ENCODE measurements around the gene PEDS1. TPM values are rescaled to one million over a fixed set of nuclear protein-coding genes. Genes with fewer than 3 reads are reported as not detected.

Gene PEDS1
- polyA plus RNA-seq, 1 donor from 2014 or later, result 10.0 TPM

DNA sequence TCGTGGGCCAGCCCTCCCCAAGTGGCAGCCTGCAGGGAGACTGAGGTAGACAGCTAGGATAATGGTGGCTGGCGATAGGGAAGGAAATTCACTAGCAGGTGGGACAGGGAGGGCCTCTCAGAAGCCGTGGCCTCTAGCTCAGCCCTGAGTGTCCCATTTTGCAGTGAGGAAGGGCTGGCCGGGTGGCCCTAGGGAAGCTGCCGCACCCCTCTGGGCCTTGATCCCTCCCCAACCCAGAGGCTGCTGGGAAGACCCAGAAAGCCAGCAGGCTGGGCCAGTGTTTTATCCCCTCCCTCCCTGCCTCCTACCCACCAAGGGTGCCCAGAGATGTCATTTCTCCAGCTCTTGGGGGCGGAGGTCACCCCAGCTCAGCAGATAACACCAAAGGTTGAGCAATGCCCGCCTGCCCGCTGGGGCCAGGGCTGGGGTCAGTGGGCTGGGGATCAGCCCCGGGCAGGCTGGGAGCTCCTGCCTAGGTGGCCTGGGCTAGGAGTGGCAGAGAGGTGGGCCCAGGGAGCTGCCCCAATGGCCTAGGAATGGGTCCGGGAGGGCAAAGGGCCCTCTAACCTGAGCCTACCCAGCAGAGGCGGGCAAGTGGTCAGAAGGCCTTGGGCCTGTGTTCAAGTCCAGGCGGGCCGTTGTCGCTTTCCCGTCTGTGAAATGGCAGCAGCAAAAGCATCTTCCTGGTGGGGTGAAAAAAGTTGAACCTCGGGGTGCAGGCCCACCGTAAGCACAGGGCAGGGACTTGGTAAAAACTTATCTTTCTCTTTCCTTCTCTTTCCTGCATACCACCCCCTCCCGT, 35.6 kb upstream of the PEDS1 start:
- H3K9me3 ChIP-seq (ENCODE audit: low read length), result no peaks in the 10 kb centered on the region
- no peak overlapping the region for H3K4me3 ChIP-seq (ENCODE audit: low read length)
- H3K36me3 ChIP-seq (ENCODE audit: insufficient read depth, low read length), result no peaks in the 10 kb centered on the region
- H4K20me1 ChIP-seq (ENCODE audit: insufficient read depth), result no peaks in the 10 kb centered on the region
- no peak overlapping the region for H3K27ac ChIP-seq (ENCODE audit: low read length)
- TF ChIP-seq MXI1 (conservative IDR thresholded peaks at IDR 0.05; ENCODE audit: poor library complexity, severe bottlenecking) (no peak), TAF1 (IDR thresholded peaks at IDR 0.05; ENCODE audit: low read depth) (no peak), POLR2AphosphoS5 (IDR thresholded peaks at IDR 0.05) (no peak), SMC3 (conservative IDR thresholded peaks at IDR 0.05; ENCODE audit: poor library complexity) (no peak), RAD21 (conservative IDR thresholded peaks at IDR 0.05) (no peak), EP300 (conservative IDR thresholded peaks at IDR 0.05; ENCODE audit: poor library complexity, severe bottlenecking) (no peak), EZH2 (IDR thresholded peaks at IDR 0.05; ENCODE audit: borderline replicate concordance, insufficient read depth, low read length, poor library complexity, severe bottlenecking) (no peak)
- TF ChIP-seq, protein P1, sequence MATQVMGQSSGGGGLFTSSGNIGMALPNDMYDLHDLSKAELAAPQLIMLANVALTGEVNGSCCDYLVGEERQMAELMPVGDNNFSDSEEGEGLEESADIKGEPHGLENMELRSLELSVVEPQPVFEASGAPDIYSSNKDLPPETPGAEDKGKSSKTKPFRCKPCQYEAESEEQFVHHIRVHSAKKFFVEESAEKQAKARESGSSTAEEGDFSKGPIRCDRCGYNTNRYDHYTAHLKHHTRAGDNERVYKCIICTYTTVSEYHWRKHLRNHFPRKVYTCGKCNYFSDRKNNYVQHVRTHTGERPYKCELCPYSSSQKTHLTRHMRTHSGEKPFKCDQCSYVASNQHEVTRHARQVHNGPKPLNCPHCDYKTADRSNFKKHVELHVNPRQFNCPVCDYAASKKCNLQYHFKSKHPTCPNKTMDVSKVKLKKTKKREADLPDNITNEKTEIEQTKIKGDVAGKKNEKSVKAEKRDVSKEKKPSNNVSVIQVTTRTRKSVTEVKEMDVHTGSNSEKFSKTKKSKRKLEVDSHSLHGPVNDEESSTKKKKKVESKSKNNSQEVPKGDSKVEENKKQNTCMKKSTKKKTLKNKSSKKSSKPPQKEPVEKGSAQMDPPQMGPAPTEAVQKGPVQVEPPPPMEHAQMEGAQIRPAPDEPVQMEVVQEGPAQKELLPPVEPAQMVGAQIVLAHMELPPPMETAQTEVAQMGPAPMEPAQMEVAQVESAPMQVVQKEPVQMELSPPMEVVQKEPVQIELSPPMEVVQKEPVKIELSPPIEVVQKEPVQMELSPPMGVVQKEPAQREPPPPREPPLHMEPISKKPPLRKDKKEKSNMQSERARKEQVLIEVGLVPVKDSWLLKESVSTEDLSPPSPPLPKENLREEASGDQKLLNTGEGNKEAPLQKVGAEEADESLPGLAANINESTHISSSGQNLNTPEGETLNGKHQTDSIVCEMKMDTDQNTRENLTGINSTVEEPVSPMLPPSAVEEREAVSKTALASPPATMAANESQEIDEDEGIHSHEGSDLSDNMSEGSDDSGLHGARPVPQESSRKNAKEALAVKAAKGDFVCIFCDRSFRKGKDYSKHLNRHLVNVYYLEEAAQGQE (IDR thresholded peaks at IDR 0.05; ENCODE audit: borderline replicate concordance), result no peak
- TF ChIP-seq, protein P2, sequence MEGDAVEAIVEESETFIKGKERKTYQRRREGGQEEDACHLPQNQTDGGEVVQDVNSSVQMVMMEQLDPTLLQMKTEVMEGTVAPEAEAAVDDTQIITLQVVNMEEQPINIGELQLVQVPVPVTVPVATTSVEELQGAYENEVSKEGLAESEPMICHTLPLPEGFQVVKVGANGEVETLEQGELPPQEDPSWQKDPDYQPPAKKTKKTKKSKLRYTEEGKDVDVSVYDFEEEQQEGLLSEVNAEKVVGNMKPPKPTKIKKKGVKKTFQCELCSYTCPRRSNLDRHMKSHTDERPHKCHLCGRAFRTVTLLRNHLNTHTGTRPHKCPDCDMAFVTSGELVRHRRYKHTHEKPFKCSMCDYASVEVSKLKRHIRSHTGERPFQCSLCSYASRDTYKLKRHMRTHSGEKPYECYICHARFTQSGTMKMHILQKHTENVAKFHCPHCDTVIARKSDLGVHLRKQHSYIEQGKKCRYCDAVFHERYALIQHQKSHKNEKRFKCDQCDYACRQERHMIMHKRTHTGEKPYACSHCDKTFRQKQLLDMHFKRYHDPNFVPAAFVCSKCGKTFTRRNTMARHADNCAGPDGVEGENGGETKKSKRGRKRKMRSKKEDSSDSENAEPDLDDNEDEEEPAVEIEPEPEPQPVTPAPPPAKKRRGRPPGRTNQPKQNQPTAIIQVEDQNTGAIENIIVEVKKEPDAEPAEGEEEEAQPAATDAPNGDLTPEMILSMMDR (IDR thresholded peaks at IDR 0.05; ENCODE audit: poor library complexity, severe bottlenecking), result no peak
- H3F3A ChIP-seq (ENCODE audit: insufficient read depth, low read length, poor library complexity, severe bottlenecking), result no peaks in the 10 kb centered on the region
- H3K9ac ChIP-seq (ENCODE audit: low read length), result no peak overlapping the region
- H3K27me3 ChIP-seq (ENCODE audit: insufficient read depth, low read depth, low read length), result peaks cover 22% of the 10 kb centered on the region
- no peaks in the 10 kb centered on the region for H3K79me2 ChIP-seq (replicated peaks; ENCODE audit: insufficient read depth, low read length)
- H3K9me2 ChIP-seq (ENCODE audit: insufficient read depth, low read length), result no peaks in the 10 kb centered on the region
- H2AFZ ChIP-seq (ENCODE audit: low read depth, low read length), result no peak overlapping the region
- no peak overlapping the region for H3K4me2 ChIP-seq (ENCODE audit: low read length)

DNA sequence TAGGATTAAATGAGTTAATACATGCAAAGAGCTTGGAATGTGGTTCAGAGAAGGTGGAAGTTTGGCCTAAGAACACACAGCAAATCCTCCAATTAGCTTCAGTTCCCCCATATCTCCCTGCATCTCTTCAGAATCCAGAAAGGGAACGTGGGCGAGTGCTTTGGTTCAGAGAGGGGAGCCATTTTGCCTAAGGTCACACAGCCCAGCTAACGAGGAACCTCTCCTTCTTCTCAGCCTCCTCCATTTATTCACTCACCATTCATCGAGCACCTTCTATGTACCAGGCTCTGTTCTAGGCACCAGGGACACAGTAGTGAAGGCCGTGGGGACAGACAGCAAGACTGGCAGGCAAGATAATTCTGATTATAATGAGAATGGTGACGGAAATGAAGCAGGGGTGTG, 34.8 kb upstream of the PEDS1 start:
- Histone ChIP-seq H3K4me3 (ENCODE audit: low read length) (no peak overlapping the region), H3K27me3 (ENCODE audit: insufficient read depth, low read depth, low read length) (peaks cover 15% of the 10 kb centered on the region), H3K9me2 (ENCODE audit: insufficient read depth, low read length) (no peaks in the 10 kb centered on the region), H3F3A (ENCODE audit: insufficient read depth, low read length, poor library complexity, severe bottlenecking) (no peaks in the 10 kb centered on the region), H2AFZ (ENCODE audit: low read depth, low read length) (no peak overlapping the region), H3K9ac (ENCODE audit: low read length) (no peak overlapping the region), H4K20me1 (ENCODE audit: insufficient read depth) (no peaks in the 10 kb centered on the region), H3K27ac (ENCODE audit: low read length) (no peak overlapping the region), H3K4me2 (ENCODE audit: low read length) (no peak overlapping the region), H3K36me3 (ENCODE audit: insufficient read depth, low read length) (no peaks in the 10 kb centered on the region), H3K79me2 (replicated peaks; ENCODE audit: insufficient read depth, low read length) (no peaks in the 10 kb centered on the region), H3K9me3 (ENCODE audit: low read length) (no peaks in the 10 kb centered on the region)
- TF ChIP-seq MXI1 (conservative IDR thresholded peaks at IDR 0.05; ENCODE audit: poor library complexity, severe bottlenecking) (no peak), EP300 (conservative IDR thresholded peaks at IDR 0.05; ENCODE audit: poor library complexity, severe bottlenecking) (no peak), RAD21 (conservative IDR thresholded peaks at IDR 0.05) (no peak), SMC3 (conservative IDR thresholded peaks at IDR 0.05; ENCODE audit: poor library complexity) (no peak), EZH2 (IDR thresholded peaks at IDR 0.05; ENCODE audit: borderline replicate concordance, insufficient read depth, low read length, poor library complexity, severe bottlenecking) (no peak)
- TF ChIP-seq, protein P2 (IDR thresholded peaks at IDR 0.05; ENCODE audit: poor library complexity, severe bottlenecking), result no peak
- TF ChIP-seq, protein P1 (IDR thresholded peaks at IDR 0.05; ENCODE audit: borderline replicate concordance), result no peak
